Trophoblast cell (in vitro differentiated cells and primary cell): ENCODE results near the gene CIDEA.

Experiments used
- DNase-seq, 2 donors: peaks; one replicate each; pipeline ENCODE4 v3.0.0-alpha.2; 2016
- H2AFZ ChIP-seq: 2 replicates; pipeline ENCODE4 v1.6.1; 2013; ENCODE audit warnings: low read length, moderate library complexity, mild to moderate bottlenecking; ENCODE audit not compliant: insufficient read depth, poor library complexity
- H2AK5ac ChIP-seq: 2 replicates; pipeline ENCODE4 v1.6.1; 2013; ENCODE audit warnings: mild to moderate bottlenecking, low read length
- H2BK120ac ChIP-seq: 2 replicates; pipeline ENCODE4 v1.6.1; 2013; ENCODE audit warnings: low read length, mild to moderate bottlenecking, moderate library complexity; ENCODE audit not compliant: insufficient read depth, poor library complexity
- H2BK12ac ChIP-seq: 2 replicates; pipeline ENCODE4 v1.6.1; 2013; ENCODE audit warnings: mild to moderate bottlenecking, low read length, moderate library complexity
- H2BK5ac ChIP-seq: 2 replicates; pipeline ENCODE4 v1.6.1; 2013; ENCODE audit warnings: low read length, low read depth, moderate library complexity, mild to moderate bottlenecking; ENCODE audit not compliant: poor library complexity
- H3K14ac ChIP-seq: 2 replicates; pipeline ENCODE4 v1.6.1; 2013; ENCODE audit warnings: mild to moderate bottlenecking, low read length
- H3K18ac ChIP-seq: 2 replicates; pipeline ENCODE4 v1.6.1; 2013; ENCODE audit warnings: mild to moderate bottlenecking, low read length
- H3K23ac ChIP-seq: 2 replicates; pipeline ENCODE4 v1.6.1; 2013; ENCODE audit warnings: low read length
- H3K27ac ChIP-seq: 2 replicates; pipeline ENCODE4 v1.5.1; 2013; ENCODE audit warnings: low read depth, mild to moderate bottlenecking, inconsistent platforms, low read length, moderate library complexity
- H3K27me3 ChIP-seq: 2 replicates; pipeline ENCODE4 v1.6.1; 2013; ENCODE audit warnings: inconsistent platforms, mild to moderate bottlenecking, low read length, moderate library complexity; ENCODE audit not compliant: insufficient read depth
- H3K36me3 ChIP-seq, 2 experiments: 1 replicate in 1 of 2; 2 replicates in 1 of 2; pipeline ENCODE4 v1.6.1; 2013; ENCODE audit warnings: low read length in 2 of 2, mild to moderate bottlenecking in 2 of 2, moderate library complexity in 1 of 2; ENCODE audit not compliant: insufficient read depth in 2 of 2, control insufficient read depth in 1 of 2
- H3K4ac ChIP-seq: 2 replicates; pipeline ENCODE4 v1.6.1; 2013; ENCODE audit warnings: low read depth, mild to moderate bottlenecking, low read length, moderate library complexity
- H3K4me1 ChIP-seq, 2 experiments: 1 replicate in 1 of 2; 2 replicates in 1 of 2; pipeline ENCODE4 v1.6.1; 2013; ENCODE audit warnings: low read length in 2 of 2, mild to moderate bottlenecking in 2 of 2, moderate library complexity in 1 of 2; ENCODE audit not compliant: insufficient read depth in 2 of 2, control insufficient read depth in 1 of 2
- H3K4me2 ChIP-seq: 2 replicates; pipeline ENCODE4 v1.6.1; 2013; ENCODE audit warnings: inconsistent platforms, mild to moderate bottlenecking, low read length, moderate library complexity
- H3K4me3 ChIP-seq: 2 replicates; pipeline ENCODE4 v1.5.1; 2013; ENCODE audit warnings: mild to moderate bottlenecking, low read depth, low read length, inconsistent platforms
- H3K79me1 ChIP-seq: one replicate; pipeline ENCODE4 v1.6.1; 2013; ENCODE audit warnings: low read length
- H3K79me2 ChIP-seq: 2 replicates; pipeline ENCODE4 v1.6.1; 2013; ENCODE audit warnings: low read length, mild to moderate bottlenecking; ENCODE audit not compliant: control insufficient read depth, insufficient read depth, poor library complexity
- H3K9ac ChIP-seq: 2 replicates; pipeline ENCODE4 v1.6.1; 2013; ENCODE audit warnings: mild to moderate bottlenecking, low read length
- H3K9me3 ChIP-seq: 2 replicates; pipeline ENCODE4 v1.6.1; 2013; ENCODE audit warnings: low read depth, mild to moderate bottlenecking, control low read depth, inconsistent platforms, low read length; ENCODE audit not compliant: insufficient read depth
- H4K12ac ChIP-seq: 2 replicates; pipeline ENCODE4 v1.6.1; 2013; ENCODE audit warnings: low read depth, mild to moderate bottlenecking, low read length, moderate library complexity
- H4K8ac ChIP-seq: 2 replicates; pipeline ENCODE4 v1.6.1; 2013; ENCODE audit warnings: low read depth, mild to moderate bottlenecking, low read length, moderate library complexity
- H4K91ac ChIP-seq: one replicate; pipeline ENCODE4 v1.6.1; 2013; ENCODE audit warnings: low read depth, mild to moderate bottlenecking, low read length, moderate library complexity
- whole genome bisulfite sequencing: extraction: QIAGEN DNeasy Blood & Tissue Kit; methylation state at CpG from one replicate; pipeline ENCODE4 v1.1.7; 2013; ENCODE audit warnings: missing lambda C conversion rate; ENCODE audit not compliant: insufficient read length, insufficient coverage; ENCODE audit errors: extremely low coverage; 5-methylcytosine and 5-hydroxymethylcytosine counted together

Gene CIDEA

DNA sequence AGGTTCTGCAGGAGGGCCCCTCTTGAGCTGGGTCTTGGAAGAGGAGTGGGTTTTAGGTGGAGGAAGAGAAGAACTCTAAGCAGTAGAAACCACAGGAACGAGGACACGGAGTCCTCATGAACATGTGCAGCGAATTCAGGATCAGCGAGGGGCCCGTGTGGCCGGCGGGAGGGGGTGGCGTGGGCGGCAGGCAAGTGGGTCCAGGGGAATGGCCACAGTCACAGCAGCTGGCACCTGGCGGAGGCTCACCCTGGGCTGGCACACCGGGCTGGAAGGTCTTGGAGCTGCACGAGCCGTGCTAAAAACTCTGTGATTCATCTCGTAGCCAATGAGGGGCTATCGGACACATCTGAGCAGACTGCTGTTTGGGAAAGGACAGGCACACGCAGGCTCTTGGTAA, 18.0 kb upstream of the CIDEA start:
- Histone ChIP-seq H3K36me3 (no peaks in the 10 kb centered on the region), H3K79me2 (no peaks in the 10 kb centered on the region), H3K79me1 (no peaks in the 10 kb centered on the region), H3K9ac (no peak overlapping the region), H2BK12ac (no peak overlapping the region), H3K4me2 (no peak overlapping the region), H3K23ac (no peak overlapping the region), H4K8ac (no peak overlapping the region), H3K4me1 (no peaks in the 10 kb centered on the region), H3K27me3 (no peaks in the 10 kb centered on the region), H2BK5ac (no peak overlapping the region), H3K14ac (no peak overlapping the region), H3K4ac (no peak overlapping the region), H4K91ac (no peak overlapping the region), H3K9me3 (peaks cover 8% of the 10 kb centered on the region), H2AFZ (no peak overlapping the region), H4K12ac (no peak overlapping the region), H2AK5ac (no peak overlapping the region), H3K18ac (no peak overlapping the region), H2BK120ac (no peak overlapping the region), H3K27ac (no peak overlapping the region), H3K4me3 (no peak overlapping the region)
- no peak for DNase-seq
- no CpG with 5 or more reads among the region's 16 CpGs for WGBS

GRCh38 chr18:12236934-12237832, 17.0 kb upstream of the CIDEA start:
- Histone ChIP-seq H4K12ac (no peak overlapping the region), H3K4me2 (no peak overlapping the region), H2BK5ac (no peak overlapping the region), H3K9ac (no peak overlapping the region), H3K36me3 (no peaks in the 10 kb centered on the region), H2BK12ac (no peak overlapping the region), H3K18ac (no peak overlapping the region), H3K79me2 (no peaks in the 10 kb centered on the region), H3K4me3 (no peak overlapping the region), H2BK120ac (no peak overlapping the region), H2AFZ (no peak overlapping the region), H3K79me1 (no peaks in the 10 kb centered on the region), H2AK5ac (no peak overlapping the region), H3K4me1 (no peaks in the 10 kb centered on the region), H3K27ac (no peak overlapping the region), H3K23ac (no peak overlapping the region), H3K9me3 (peaks cover 8% of the 10 kb centered on the region), H3K27me3 (no peaks in the 10 kb centered on the region), H4K91ac (no peak overlapping the region), H3K4ac (no peak overlapping the region), H3K14ac (no peak overlapping the region), H4K8ac (no peak overlapping the region)
- no CpG with 5 or more reads among the region's 33 CpGs for WGBS
- DNase-seq, result peak; percentile 46 to 73

DNA sequence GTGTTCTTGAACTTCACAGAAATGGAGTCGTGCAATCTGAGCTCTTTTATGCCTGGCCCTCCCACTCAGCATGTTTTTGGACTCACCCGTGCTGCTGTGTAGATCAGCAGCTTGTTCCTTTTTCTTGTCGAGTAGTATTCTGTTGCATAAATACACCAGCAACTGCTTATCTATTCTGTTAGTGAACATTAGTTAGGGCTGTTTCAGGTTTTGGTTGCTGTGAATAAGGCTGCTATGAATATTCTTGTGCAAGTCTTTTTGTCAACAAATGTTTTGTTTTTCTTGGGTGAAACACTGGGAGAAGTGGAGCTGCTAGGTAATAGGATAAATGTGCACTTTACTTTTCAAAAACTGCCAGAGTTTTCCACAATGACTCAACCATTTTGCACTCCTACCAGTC, 15.3 kb upstream of the CIDEA start:
- DNase-seq, result no peak
- Histone ChIP-seq H2AFZ (no peak overlapping the region), H3K23ac (no peak overlapping the region), H3K79me2 (no peaks in the 10 kb centered on the region), H3K27me3 (no peaks in the 10 kb centered on the region), H3K27ac (no peak overlapping the region), H3K9ac (no peak overlapping the region), H3K4me1 (no peaks in the 10 kb centered on the region), H4K91ac (no peak overlapping the region), H3K4ac (no peak overlapping the region), H2BK120ac (no peak overlapping the region), H3K9me3 (peaks cover 11% of the 10 kb centered on the region), H2AK5ac (no peak overlapping the region), H4K12ac (no peak overlapping the region), H3K36me3 (no peaks in the 10 kb centered on the region), H3K79me1 (no peaks in the 10 kb centered on the region), H2BK12ac (no peak overlapping the region), H3K14ac (no peak overlapping the region), H3K4me2 (no peak overlapping the region), H3K4me3 (no peak overlapping the region), H4K8ac (no peak overlapping the region), H2BK5ac (no peak overlapping the region), H3K18ac (no peak overlapping the region)
- no CpG with 5 or more reads among the region's 3 CpGs for WGBS

DNA sequence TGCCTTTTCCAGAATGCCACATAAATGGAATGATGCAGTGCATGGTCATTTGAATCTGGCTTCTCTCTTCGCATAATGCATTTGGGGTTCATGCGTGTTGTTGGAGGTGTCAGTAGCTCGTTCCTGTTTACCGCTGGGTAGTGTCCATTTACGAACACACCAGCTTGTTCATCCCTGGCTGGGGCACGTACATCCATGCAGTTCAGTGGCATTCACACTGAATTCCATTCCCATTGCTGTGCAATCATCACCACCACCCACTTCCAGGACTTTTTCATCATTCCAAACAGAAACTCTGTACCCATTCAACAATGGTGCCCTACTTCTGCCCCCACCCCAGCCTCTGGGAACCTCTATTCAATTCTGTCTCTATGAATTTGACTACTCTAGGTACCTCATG, 14.7 kb upstream of the CIDEA start:
- Histone ChIP-seq H2BK5ac (no peak overlapping the region), H2BK120ac (no peak overlapping the region), H2AFZ (no peak overlapping the region), H3K18ac (no peak overlapping the region), H3K9me3 (peaks cover 11% of the 10 kb centered on the region), H3K79me2 (no peaks in the 10 kb centered on the region), H3K23ac (no peak overlapping the region), H3K27me3 (no peaks in the 10 kb centered on the region), H3K27ac (no peak overlapping the region), H2AK5ac (no peak overlapping the region), H3K79me1 (no peaks in the 10 kb centered on the region), H3K9ac (peak overlapping the region; percentile 12), H4K91ac (no peak overlapping the region), H2BK12ac (no peak overlapping the region), H3K4me2 (no peak overlapping the region), H3K4me3 (no peak overlapping the region), H3K4me1 (no peaks in the 10 kb centered on the region), H3K4ac (no peak overlapping the region), H4K8ac (no peak overlapping the region), H3K14ac (no peak overlapping the region), H3K36me3 (no peaks in the 10 kb centered on the region), H4K12ac (no peak overlapping the region)
- DNase-seq, result no peak
- no CpG with 5 or more reads among the region's 6 CpGs for WGBS
